ENCODE data around the gene CFAP73. TPM values are rescaled to one million over a fixed set of nuclear protein-coding genes. Genes with fewer than 3 reads are reported as not detected.

CFAP73 gene
- total RNA-seq, 4 donors from 2014 or later: 0.56 TPM; not detected in 3

- intact Hi-C loops (cut with DNase I): no loop called here
- Histone ChIP-seq H3K27me3 (no peaks in the 10 kb centered on the region), H3K27ac (peak overlapping the region; percentile 80 to 95 (median 92)), H3K36me3 (peaks cover 15% of the 10 kb centered on the region in 2 donors), H3K9me3 (no peaks in the 10 kb centered on the region), H3K4me3 (replicated peaks in 1 of 3) (peak overlapping the region; percentile 34 to 96 (median 95)), H3K4me1 (peaks cover 12 to 23% of the 10 kb centered on the region in 2 donors)
- DNase-seq: no peak
- no peak for TF ChIP-seq POLR2A (IDR thresholded peaks at IDR 0.05)
- no peak for TF ChIP-seq CTCF (IDR thresholded peaks at IDR 0.05)
- 36 to 39% methylated on average over 25 to 26 of the region's 26 CpGs for WGBS, 2 donors
Measured at GRCh38 chr12:113184098-113184899, 34.8 kb downstream of the CFAP73 start.

GRCh38 chr12:113184900-113185179 is 35.3 kb downstream of the CFAP73 start:
- H3K36me3 ChIP-seq: peaks cover 9% of the 10 kb centered on the region in 2 donors
- peak overlapping the region; percentile 34 to 96 (median 95) for H3K4me3 ChIP-seq (replicated peaks in 1 of 3)
- intact Hi-C loops (cut with DNase I): no loop called here
- H3K9me3 ChIP-seq: no peaks in the 10 kb centered on the region
- DNase-seq: peak; percentile 88 to 89
- peak overlapping the region; percentile 80 to 95 (median 92) for H3K27ac ChIP-seq
- no peaks in the 10 kb centered on the region for H3K27me3 ChIP-seq
- TF ChIP-seq CTCF (IDR thresholded peaks at IDR 0.05) (no peak), POLR2A (IDR thresholded peaks at IDR 0.05) (no peak)
- peaks cover 12 to 23% of the 10 kb centered on the region in 2 donors for H3K4me1 ChIP-seq
- WGBS, 2 donors: 0% methylated on average over 1 to 6 of the region's 20 CpGs

- H3K27me3 ChIP-seq: no peaks in the 10 kb centered on the region
- TF ChIP-seq POLR2A (IDR thresholded peaks at IDR 0.05) (peak in 1 of 2 donors; percentile 66), CTCF (IDR thresholded peaks at IDR 0.05) (no peak)
- intact Hi-C loops (cut with DNase I): no loop called here
- peaks cover 4 to 8% of the 10 kb centered on the region in 2 donors for H3K36me3 ChIP-seq
- H3K9me3 ChIP-seq: no peaks in the 10 kb centered on the region
- peak within 1 kb of the TSS; percentile 34 to 96 (median 95) for H3K4me3 ChIP-seq (replicated peaks in 1 of 3)
- peaks cover 12 to 23% of the 10 kb centered on the region in 2 donors for H3K4me1 ChIP-seq
- peak; percentile 84 to 86 for DNase-seq
- H3K27ac ChIP-seq: peak within 1 kb of the TSS; percentile 80 to 95 (median 92)
- WGBS, 2 donors: 1% methylated on average over 18 to 46 of the region's 89 CpGs
Measured at GRCh38 chr12:113185180-113186032, 35.9 kb downstream of the CFAP73 start, which contains the start of the genes DDX54 and RITA1. TSS of gene DDX54 (minus strand) at chr12:113185478. CDS start at chr12:113185451, 27 bp downstream. TSS of gene RITA1 (plus strand) at chr12:113185721. CDS start at chr12:113186747, 1,026 bp downstream.

- peak overlapping the region; percentile 34 to 96 (median 95) for H3K4me3 ChIP-seq (replicated peaks in 1 of 3)
- H3K27ac ChIP-seq: peak overlapping the region; percentile 80 to 95 (median 92)
- no peak for DNase-seq
- H3K36me3 ChIP-seq: peaks cover 0 to 10% of the 10 kb centered on the region in 2 donors
- TF ChIP-seq POLR2A (IDR thresholded peaks at IDR 0.05) (no peak), CTCF (IDR thresholded peaks at IDR 0.05) (no peak)
- intact Hi-C loops (cut with DNase I): no loop called here
- WGBS, 2 donors: 7 to 8% methylated on average over 9 to 11 of the region's 11 CpGs
- H3K27me3 ChIP-seq: no peaks in the 10 kb centered on the region
- H3K4me1 ChIP-seq: peaks cover 12 to 23% of the 10 kb centered on the region in 2 donors
- H3K9me3 ChIP-seq: no peaks in the 10 kb centered on the region
Measured at GRCh38 chr12:113186033-113186365, 36.5 kb downstream of the CFAP73 start.
